GM18867 (cell line): Measurements from ENCODE around the gene ATAD3C.
"Not testable (repeated sequence)": the region's sequence is repeated elsewhere in the genome, so short reads cannot be mapped to it uniquely, and the experiment has no call there.

ENCODE experiments used
- ATAC-seq: cut with Tn5 transposase; IDR thresholded peaks from one replicate; pipeline ENCODE4 v1.9.1; 2021; ENCODE audit warnings: mild to moderate bottlenecking, moderate library complexity; ENCODE audit not compliant: unreplicated experiment

ATAD3C gene

GRCh38 chr1:1468196-1468985 lies 18.9 kb downstream of the ATAD3C start:
- ATAC-seq: not testable (repeated sequence)

DNA sequence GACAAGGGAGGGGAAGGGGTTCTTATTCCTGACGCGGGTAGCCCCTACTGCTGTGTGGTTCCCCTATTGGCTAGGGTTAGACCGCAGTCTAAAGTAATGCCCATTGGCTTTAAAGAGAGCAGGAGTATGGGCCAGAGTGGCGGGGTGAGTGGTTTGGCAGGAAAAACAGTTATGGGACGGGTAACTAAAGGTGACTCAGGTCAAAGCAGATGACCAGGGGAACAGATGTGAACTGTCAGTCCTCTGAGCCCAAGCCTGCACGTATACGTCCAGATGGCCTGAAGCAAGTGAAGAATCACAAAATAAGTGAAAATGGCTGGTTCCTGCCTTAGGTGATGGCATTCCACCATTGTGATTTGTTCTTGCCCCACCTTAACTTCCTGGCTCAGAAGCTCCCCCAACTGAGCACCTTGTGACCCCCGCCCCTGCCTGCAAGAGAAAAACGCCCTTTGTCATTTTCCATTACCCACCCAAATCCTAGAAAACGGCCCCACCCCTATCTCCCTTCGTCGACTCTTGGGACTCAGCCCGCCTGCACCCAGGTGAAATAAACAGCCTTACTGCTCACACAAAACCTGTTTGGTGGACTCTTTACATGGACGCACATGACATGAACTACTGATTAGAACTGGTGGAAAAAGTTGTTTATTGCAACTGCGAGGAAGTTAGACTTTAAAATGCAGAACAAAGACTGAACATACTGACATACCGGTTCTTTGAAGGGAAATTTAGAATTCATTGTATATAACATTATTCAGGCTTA lies 21.3 kb downstream of the ATAD3C start:
- no peak for ATAC-seq

DNA sequence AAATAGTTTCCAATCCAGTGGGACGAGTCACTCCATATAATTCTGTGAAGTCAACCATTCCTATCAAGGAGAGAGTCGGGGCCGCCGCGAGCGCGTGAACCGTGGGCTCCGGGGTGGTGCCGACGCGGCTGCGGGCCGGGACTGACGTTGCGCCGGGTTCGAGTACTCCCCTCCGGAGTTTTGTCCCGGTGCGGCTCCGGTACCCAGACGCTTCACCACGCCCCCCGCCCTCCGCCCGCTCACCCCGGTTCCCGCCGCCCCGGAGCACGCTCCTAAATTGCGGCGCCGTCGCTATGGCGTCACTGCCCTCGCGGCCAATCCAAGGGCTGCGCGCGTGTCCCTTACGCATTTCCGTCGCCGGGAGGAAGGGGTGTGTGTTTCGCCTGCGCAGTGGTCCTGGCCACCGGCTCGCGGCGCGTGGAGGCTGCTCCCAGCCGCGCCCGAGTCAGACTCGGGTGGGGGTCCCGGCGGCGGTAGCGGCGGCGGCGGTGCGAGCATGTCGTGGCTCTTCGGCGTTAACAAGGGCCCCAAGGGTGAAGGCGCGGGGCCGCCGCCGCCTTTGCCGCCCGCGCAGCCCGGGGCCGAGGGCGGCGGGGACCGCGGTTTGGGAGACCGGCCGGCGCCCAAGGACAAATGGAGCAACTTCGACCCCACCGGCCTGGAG lies 22.0 kb downstream of the ATAD3C start, which contains the start of gene ATAD3B:
TSS of gene ATAD3B (plus strand) at position 377 of the 664 bp plus-strand sequence. CDS start at position 497, 120 bp downstream.
- ATAC-seq: peak; percentile 84

GRCh38 chr1:1472053-1472876 lies 22.8 kb downstream of the ATAD3C start:
- ATAC-seq: peak; percentile 21

GRCh38 chr1:1476011-1476410 lies 26.5 kb downstream of the ATAD3C start:
- ATAC-seq: not testable (repeated sequence)

- ATAC-seq: no peak
Measured at GRCh38 chr1:1477206-1477605, 27.7 kb downstream of the ATAD3C start.

- ATAC-seq: no peak
Measured at GRCh38 chr1:1479547-1480487, 30.3 kb downstream of the ATAD3C start.

- not testable (repeated sequence) for ATAC-seq
Measured at GRCh38 chr1:1480488-1480867, 31.0 kb downstream of the ATAD3C start.

DNA sequence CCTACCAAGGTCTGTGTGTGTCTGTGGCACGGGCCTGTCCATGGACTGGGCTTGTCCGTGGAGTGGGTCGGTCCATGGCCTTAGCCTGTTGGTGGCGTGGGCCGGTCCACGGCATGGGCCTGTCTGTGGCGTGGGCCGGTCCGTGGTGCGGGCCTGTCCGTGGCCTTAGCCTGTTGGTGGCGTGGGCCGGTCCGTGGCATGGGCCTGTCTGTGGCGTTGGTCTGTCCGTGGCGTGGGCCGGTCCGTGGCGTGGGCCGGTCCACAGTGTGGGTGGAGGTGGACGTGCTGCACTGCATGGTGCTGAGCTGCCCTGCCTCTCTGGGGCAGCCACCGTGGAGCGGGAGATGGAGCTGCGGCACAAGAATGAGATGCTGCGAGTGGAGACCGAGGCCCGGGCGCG lies 32.3 kb downstream of the ATAD3C start:
- not testable (repeated sequence) for ATAC-seq

DNA sequence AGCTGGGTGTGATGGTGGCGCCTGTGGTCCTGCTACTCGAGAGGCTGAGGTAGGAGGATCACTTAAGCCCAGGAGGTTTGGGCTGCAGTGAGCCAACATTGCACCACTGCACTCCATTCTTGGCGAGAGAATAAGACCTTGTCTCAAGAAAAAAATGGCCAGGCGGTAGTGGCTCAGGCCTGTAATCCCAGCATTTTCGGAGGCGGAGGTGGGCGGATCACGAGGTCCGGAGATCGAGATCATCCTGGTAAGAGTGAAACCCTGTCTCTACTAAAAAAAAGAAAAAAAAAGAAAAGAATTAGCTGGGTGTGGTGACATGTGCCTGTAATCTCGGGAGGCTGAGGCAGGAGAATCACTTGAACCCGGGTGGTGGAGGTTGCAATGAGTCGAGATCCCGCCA lies 33.4 kb downstream of the ATAD3C start:
- ATAC-seq: no peak

DNA sequence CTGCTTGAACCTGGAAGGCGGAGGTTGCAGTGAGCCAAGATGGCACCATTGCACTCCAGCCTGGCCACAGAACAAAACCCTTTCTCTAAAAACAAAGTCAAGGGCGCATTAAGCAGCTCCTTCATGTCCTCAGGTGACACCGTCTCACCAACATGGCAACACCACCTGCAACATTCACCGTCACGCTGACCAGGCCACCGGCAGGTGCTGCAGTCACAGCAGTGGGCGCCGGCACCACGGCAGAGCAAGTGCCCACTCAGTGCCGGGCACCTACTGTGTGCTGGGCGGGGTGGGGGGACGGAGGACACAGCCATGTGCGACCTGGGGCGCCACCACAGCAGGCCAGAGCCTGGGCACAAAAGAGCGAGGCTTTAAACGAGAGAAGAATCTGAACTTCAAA lies 34.2 kb downstream of the ATAD3C start:
- no peak for ATAC-seq

DNA sequence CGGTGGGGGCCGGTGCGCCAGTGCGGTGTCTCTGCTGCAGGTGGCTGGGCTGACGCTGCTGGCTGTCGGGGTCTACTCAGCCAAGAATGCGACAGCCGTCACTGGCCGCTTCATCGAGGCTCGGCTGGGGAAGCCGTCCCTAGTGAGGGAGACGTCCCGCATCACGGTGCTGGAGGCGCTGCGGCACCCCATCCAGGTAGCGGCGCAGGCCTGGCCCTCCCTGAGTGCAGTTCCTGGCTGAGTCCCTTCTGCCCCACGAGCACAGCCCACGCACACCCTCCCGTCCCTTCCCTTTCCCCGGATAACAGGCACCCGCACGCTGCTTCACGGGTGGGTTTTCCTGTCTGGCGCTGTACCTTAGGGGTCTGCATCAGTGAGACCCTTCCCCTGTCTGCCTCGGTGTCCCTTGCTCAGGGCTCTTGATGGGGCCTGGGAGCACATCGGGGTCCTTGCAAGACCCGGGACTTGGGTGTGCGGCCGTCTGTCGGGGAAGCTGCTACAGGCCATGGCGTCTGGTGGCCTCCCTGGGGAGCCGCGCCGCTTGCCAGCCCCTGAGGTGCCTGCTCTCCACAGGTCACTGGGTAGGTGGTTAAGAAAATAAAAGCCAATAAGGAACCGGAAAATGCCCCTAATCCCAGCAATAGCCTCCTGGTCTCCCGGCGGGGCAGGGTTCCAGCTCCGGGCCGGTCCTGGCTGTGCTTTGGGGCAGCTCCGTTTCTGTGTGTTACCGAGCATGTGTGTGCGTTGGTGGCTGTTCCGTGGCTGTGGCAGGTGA lies 35.7 kb downstream of the ATAD3C start:
- ATAC-seq: not testable (repeated sequence)

DNA sequence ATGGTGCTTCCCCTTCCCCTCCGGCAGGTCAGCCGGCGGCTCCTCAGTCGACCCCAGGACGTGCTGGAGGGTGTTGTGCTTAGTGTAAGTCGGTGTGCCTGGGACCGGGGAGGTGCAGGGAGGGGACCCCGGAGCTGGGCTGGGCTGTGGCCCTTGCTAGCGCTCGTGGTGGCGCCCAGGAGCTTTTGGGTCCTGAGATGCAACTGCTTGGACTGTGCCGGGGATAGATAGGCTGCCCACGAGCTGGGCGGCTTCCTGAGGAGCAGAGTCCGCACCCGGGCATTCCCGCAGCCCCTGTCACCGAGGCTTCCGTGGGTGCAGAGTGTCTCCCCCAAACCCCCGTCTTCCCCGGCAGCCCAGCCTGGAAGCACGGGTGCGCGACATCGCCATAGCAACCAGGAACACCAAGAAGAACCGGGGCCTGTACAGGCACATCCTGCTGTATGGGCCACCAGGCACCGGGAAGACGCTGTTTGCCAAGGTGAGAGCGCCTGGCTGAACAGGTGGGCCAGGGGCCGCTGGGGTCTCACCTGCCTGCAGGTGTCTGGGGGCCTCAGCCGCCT lies 36.3 kb downstream of the ATAD3C start:
- ATAC-seq: not testable (repeated sequence)

DNA sequence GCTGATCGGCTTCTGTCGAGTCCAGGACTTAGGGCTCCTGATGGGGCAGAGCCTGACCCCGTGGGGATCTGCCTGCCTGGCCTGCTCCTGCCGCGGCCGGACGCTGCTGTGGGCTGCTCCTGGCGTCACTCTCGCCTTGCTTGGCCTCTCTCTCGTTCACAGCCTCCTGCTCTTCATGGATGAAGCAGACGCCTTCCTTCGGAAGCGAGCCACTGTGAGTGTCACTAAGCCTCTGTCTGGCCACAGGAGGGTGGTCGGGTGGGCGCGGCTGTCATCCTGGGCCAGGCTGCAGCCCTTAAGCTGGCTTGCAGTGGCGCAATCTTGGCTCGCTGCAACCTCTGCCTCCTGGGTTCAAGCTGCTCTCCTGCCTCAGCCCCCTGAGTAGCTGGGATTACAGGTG lies 38.2 kb downstream of the ATAD3C start:
- no peak for ATAC-seq

- ATAC-seq: no peak
Measured at GRCh38 chr1:1489231-1489630, 39.7 kb downstream of the ATAD3C start.

DNA sequence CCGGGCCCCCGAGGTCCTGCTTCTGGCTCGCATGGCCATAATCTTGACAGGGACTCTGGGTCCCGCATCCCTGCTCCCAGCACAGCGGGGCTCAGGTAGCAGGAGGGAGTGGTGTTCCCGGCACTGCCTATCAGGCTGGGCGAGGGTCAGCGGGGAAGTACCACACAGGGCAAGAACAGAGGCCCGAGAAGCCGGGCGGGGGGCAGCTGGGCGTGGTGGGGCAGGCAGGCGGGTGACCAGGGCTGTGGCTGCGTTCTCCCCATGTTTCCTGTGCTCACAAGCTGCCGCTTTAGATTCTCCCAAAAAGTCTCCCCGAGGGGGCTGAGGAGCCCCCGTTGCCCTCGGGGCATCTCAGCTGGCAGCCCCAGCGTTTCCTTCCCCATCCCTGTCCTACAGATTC lies 40.4 kb downstream of the ATAD3C start:
- no peak for ATAC-seq

GRCh38 chr1:1490633-1491230 lies 41.2 kb downstream of the ATAD3C start:
- no peak for ATAC-seq

GRCh38 chr1:1491601-1492000 lies 42.1 kb downstream of the ATAD3C start:
- no peak for ATAC-seq
